Measurements from ENCODE around the gene LRIT3. TPM values are rescaled to one million over a fixed set of nuclear protein-coding genes. Genes with fewer than 3 reads are reported as not detected.

The LRIT3 gene, protein sequence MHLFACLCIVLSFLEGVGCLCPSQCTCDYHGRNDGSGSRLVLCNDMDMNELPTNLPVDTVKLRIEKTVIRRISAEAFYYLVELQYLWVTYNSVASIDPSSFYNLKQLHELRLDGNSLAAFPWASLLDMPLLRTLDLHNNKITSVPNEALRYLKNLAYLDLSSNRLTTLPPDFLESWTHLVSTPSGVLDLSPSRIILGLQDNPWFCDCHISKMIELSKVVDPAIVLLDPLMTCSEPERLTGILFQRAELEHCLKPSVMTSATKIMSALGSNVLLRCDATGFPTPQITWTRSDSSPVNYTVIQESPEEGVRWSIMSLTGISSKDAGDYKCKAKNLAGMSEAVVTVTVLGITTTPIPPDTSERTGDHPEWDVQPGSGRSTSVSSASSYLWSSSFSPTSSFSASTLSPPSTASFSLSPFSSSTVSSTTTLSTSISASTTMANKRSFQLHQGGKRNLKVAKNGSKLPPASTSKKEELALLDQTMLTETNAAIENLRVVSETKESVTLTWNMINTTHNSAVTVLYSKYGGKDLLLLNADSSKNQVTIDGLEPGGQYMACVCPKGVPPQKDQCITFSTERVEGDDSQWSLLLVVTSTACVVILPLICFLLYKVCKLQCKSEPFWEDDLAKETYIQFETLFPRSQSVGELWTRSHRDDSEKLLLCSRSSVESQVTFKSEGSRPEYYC
- total RNA-seq, result under 1 TPM in 1 of 2 donors, not detected in 1; 0.08 TPM
- under 1 TPM; 0.03 to 0.07 TPM for polyA plus RNA-seq

GRCh38 chr4:109847896-109848442 lies at the start of gene LRIT3:
Gene LRIT3, plus strand, starts transcription at chr4:109848107. Its CDS starts 95 bp downstream, at chr4:109848202.
- TF ChIP-seq YY1 (IDR thresholded peaks at IDR 0.05) (no peak), NR2F2 (IDR thresholded peaks at IDR 0.05) (no peak)
- TF ChIP-seq, protein P1, sequence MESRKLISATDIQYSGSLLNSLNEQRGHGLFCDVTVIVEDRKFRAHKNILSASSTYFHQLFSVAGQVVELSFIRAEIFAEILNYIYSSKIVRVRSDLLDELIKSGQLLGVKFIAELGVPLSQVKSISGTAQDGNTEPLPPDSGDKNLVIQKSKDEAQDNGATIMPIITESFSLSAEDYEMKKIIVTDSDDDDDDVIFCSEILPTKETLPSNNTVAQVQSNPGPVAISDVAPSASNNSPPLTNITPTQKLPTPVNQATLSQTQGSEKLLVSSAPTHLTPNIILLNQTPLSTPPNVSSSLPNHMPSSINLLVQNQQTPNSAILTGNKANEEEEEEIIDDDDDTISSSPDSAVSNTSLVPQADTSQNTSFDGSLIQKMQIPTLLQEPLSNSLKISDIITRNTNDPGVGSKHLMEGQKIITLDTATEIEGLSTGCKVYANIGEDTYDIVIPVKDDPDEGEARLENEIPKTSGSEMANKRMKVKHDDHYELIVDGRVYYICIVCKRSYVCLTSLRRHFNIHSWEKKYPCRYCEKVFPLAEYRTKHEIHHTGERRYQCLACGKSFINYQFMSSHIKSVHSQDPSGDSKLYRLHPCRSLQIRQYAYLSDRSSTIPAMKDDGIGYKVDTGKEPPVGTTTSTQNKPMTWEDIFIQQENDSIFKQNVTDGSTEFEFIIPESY (IDR thresholded peaks at IDR 0.05), result no peak
- H3K4me3 ChIP-seq (ENCODE audit: low read depth in 1 of 3, low read length in 3 of 3), result no peak within 1 kb of the TSS
- H3K36me3 ChIP-seq (ENCODE audit: control insufficient read depth in 4 of 4, insufficient read depth in 3 of 4, low read depth in 1 of 4, low read length in 3 of 4), result no peaks in the 10 kb centered on the region
- DNase-seq (ENCODE audit: low spot score), result no peak
- H3K4me1 ChIP-seq (ENCODE audit: control insufficient read depth in 4 of 4, insufficient read depth in 4 of 4, low read length in 3 of 4), result peaks cover 7 to 24% (median 11%) of the 10 kb centered on the region in 4 donors
- no peaks in the 10 kb centered on the region for H3K9me3 ChIP-seq (ENCODE audit: control insufficient read depth in 4 of 4, low read length in 3 of 4)
- no peak within 1 kb of the TSS for H3K27ac ChIP-seq (ENCODE audit: low read depth in 1 of 2, low read length in 2 of 2)
- WGBS, result 43% methylated on average over 5 of the region's 5 CpGs
- no peak within 1 kb of the TSS for H3K9ac ChIP-seq (ENCODE audit: low read depth in 1 of 2, low read length in 2 of 2)
- no peaks in the 10 kb centered on the region for H3K27me3 ChIP-seq (ENCODE audit: control insufficient read depth in 4 of 4, insufficient read depth in 4 of 4, low read length in 3 of 4)

- H3K36me3 ChIP-seq (ENCODE audit: control insufficient read depth in 4 of 4, insufficient read depth in 3 of 4, low read depth in 1 of 4, low read length in 3 of 4), result peaks cover 0 to 15% (median 2%) of the 10 kb centered on the region in 4 donors
- DNase-seq (ENCODE audit: low spot score), result no peak
- no peaks in the 10 kb centered on the region for H3K27me3 ChIP-seq (ENCODE audit: control insufficient read depth in 4 of 4, insufficient read depth in 4 of 4, low read length in 3 of 4)
- H3K9me3 ChIP-seq (ENCODE audit: control insufficient read depth in 4 of 4, low read length in 3 of 4), result peaks cover 0 to 4% (median 3%) of the 10 kb centered on the region in 4 donors
- no peak overlapping the region for H3K27ac ChIP-seq (ENCODE audit: low read depth in 1 of 2, low read length in 2 of 2)
- H3K9ac ChIP-seq (ENCODE audit: low read depth in 1 of 2, low read length in 2 of 2), result no peak overlapping the region
- peak in 1 of 2 donors; percentile 4 for TF ChIP-seq RAD21 (IDR thresholded peaks at IDR 0.05)
- TF ChIP-seq, protein P1 (IDR thresholded peaks at IDR 0.05), result no peak
- H3K4me3 ChIP-seq (ENCODE audit: low read depth in 1 of 3, low read length in 3 of 3), result peak overlapping the region; percentile 13 to 50 (median 20)
- peaks cover 4 to 19% (median 10%) of the 10 kb centered on the region in 4 donors for H3K4me1 ChIP-seq (ENCODE audit: control insufficient read depth in 4 of 4, insufficient read depth in 4 of 4, low read length in 3 of 4)
These were observed 49.0 kb upstream of the LRIT3 start for GRCh38 chr4:109798866-109799265.

DNA sequence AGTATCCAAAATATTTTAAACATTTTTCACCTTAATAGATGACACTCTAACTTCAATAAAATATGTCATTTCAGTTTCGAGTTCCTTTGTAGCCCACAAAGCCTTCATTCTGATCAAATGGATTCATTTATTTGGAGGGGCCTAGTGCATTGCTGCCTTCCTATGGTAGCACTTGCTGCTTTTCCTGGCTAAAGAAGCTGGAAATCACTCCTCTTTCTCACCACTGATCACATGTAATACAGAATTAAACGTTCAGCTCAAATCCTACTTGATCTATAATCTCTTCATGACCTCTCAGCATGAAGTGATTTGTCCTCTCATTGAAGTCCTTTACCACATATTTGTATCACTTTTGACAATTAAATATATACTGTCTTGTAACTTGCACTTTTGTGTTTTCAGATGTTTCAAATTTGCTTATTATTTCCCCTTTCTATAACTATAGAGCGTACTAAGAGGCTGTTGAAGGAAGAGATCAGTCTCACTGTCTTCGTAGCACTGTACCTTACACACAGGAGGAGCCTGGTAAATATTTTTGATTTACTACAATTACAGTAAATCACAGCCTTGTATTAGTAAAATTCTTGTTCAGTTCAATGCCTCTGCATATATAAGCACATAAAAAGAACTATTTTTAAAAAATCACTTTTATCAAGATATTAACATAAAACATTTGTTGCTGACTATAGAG lies 46.7 kb upstream of the LRIT3 start:
- H3K9ac ChIP-seq (ENCODE audit: low read depth in 1 of 2, low read length in 2 of 2), result peak overlapping the region; percentile 91 to 93
- DNase-seq (ENCODE audit: low spot score), result no peak
- WGBS, result 19% methylated on average over 4 of the region's 4 CpGs
- H3K36me3 ChIP-seq (ENCODE audit: control insufficient read depth in 4 of 4, insufficient read depth in 3 of 4, low read depth in 1 of 4, low read length in 3 of 4), result peaks cover 0 to 6% (median 0%) of the 10 kb centered on the region in 4 donors
- H3K4me3 ChIP-seq (ENCODE audit: low read depth in 1 of 3, low read length in 3 of 3), result peak overlapping the region; percentile 78 to 92 (median 80)
- peak overlapping the region; percentile 68 to 77 for H3K27ac ChIP-seq (ENCODE audit: low read depth in 1 of 2, low read length in 2 of 2)
- H3K27me3 ChIP-seq (ENCODE audit: control insufficient read depth in 4 of 4, insufficient read depth in 4 of 4, low read length in 3 of 4), result no peaks in the 10 kb centered on the region
- H3K9me3 ChIP-seq (ENCODE audit: control insufficient read depth in 4 of 4, low read length in 3 of 4), result peaks cover 0 to 3% (median 2%) of the 10 kb centered on the region in 4 donors
- H3K4me1 ChIP-seq (ENCODE audit: control insufficient read depth in 4 of 4, insufficient read depth in 4 of 4, low read length in 3 of 4), result peaks cover 4 to 19% (median 12%) of the 10 kb centered on the region in 4 donors
- TF ChIP-seq HNF4A (conservative IDR thresholded peaks at IDR 0.05) (peak in 1 of 2 donors; percentile 8), EGR1 (IDR thresholded peaks at IDR 0.05; ENCODE audit: low read depth in 2 of 2) (no peak), YY1 (IDR thresholded peaks at IDR 0.05) (peak; percentile 14), SP1 (IDR thresholded peaks at IDR 0.05) (no peak)

Measured in liver (tissue), 9 donors.